NAMALWA (cell line): ENCODE data around the gene RBP5.

Experiments used
- DNase-seq: peaks from one replicate; pipeline ENCODE4 v3.0.0-alpha.2; 2015; ENCODE audit warnings: low spot score

RBP5 gene

DNA sequence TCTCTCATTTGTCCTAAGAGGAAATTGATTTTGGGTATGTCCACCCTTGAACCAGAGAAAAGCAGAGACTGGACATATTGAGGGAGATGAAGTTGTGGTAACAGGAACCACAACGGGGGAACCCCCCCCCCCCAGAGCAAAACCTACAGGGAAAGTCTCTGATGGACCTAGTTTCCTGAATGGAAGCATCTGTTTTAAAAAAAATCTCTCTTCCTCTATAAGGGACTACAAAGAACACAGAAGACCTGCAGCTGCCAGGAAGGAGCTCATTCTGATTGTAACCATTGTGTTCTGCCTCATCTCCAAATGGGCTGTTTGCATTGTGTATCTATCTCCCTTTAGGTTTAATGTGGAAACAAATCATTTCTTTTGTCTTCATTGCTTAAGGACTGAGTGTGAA is 54.7 kb downstream of the RBP5 start:
- DNase-seq: no peak
